GM08714 (cell line): ENCODE data around the gene ATRNL1.
"Not testable (repeated sequence)": the region's sequence is repeated elsewhere in the genome, so short reads cannot be mapped to it uniquely, and the experiment has no call there.

Experiments used
- H3K4me3 ChIP-seq: fragments of 200-500 bp; sonication (Bioruptor generic); 2 replicates; pipeline ENCODE4 v1.5.1; 2014; ENCODE audit warnings: mild to moderate bottlenecking, low read length, inconsistent platforms
- ZNF274 ChIP-seq: IDR thresholded peaks from 2 replicates; pipeline ENCODE4 v1.6.1; 2012; ENCODE audit warnings: mild to moderate bottlenecking, low read depth, low read length

Gene ATRNL1

GRCh38 chr10:115802911-115803310, 709.7 kb downstream of the ATRNL1 start:
- H3K4me3 ChIP-seq, result no peak overlapping the region
- TF ChIP-seq ZNF274, result no peak

GRCh38 chr10:115814542-115814941, 721.4 kb downstream of the ATRNL1 start:
- no peak overlapping the region for H3K4me3 ChIP-seq
- no peak for TF ChIP-seq ZNF274

GRCh38 chr10:115818012-115818411, 724.8 kb downstream of the ATRNL1 start:
- H3K4me3 ChIP-seq, result no peak overlapping the region
- no peak for TF ChIP-seq ZNF274

- H3K4me3 ChIP-seq, result no peak overlapping the region
- TF ChIP-seq ZNF274, result no peak
Observed at GRCh38 chr10:115826396-115826795, 733.2 kb downstream of the ATRNL1 start.

GRCh38 chr10:115827231-115828009, 734.3 kb downstream of the ATRNL1 start:
- TF ChIP-seq ZNF274, result no peak
- no peak overlapping the region for H3K4me3 ChIP-seq

GRCh38 chr10:115828182-115828581, 735.0 kb downstream of the ATRNL1 start:
- H3K4me3 ChIP-seq, result not testable (repeated sequence)

- H3K4me3 ChIP-seq, result no peak overlapping the region
- no peak for TF ChIP-seq ZNF274
Observed at GRCh38 chr10:115829521-115830205, 736.5 kb downstream of the ATRNL1 start.

- TF ChIP-seq ZNF274, result no peak
- no peak overlapping the region for H3K4me3 ChIP-seq
Observed at GRCh38 chr10:115830265-115830970, 737.3 kb downstream of the ATRNL1 start.

GRCh38 chr10:115831016-115831415, 737.9 kb downstream of the ATRNL1 start:
- TF ChIP-seq ZNF274, result no peak
- H3K4me3 ChIP-seq, result no peak overlapping the region

- no peak for TF ChIP-seq ZNF274
- no peak overlapping the region for H3K4me3 ChIP-seq
Observed at GRCh38 chr10:115833119-115833518, 740.0 kb downstream of the ATRNL1 start.

- H3K4me3 ChIP-seq, result no peak overlapping the region
- TF ChIP-seq ZNF274, result no peak
Observed at GRCh38 chr10:115844591-115844990, 751.4 kb downstream of the ATRNL1 start.

- no peak for TF ChIP-seq ZNF274
- H3K4me3 ChIP-seq, result no peak overlapping the region
Observed at GRCh38 chr10:115845921-115846320, 752.8 kb downstream of the ATRNL1 start.

- no peak for TF ChIP-seq ZNF274
- no peak overlapping the region for H3K4me3 ChIP-seq
Observed at GRCh38 chr10:115846528-115846927, 753.4 kb downstream of the ATRNL1 start.

- no peak overlapping the region for H3K4me3 ChIP-seq
- no peak for TF ChIP-seq ZNF274
Observed at GRCh38 chr10:115849197-115849596, 756.0 kb downstream of the ATRNL1 start.

- H3K4me3 ChIP-seq, result no peak overlapping the region
- TF ChIP-seq ZNF274, result no peak
Observed at GRCh38 chr10:115850666-115851065, 757.5 kb downstream of the ATRNL1 start.
